Measurements from ENCODE around the gene INVS.
A peak's percentile ranks its signal among the peaks of the same experiment; 100 is the strongest.
"Not testable (repeated sequence)": the region's sequence is repeated elsewhere in the genome, so short reads cannot be mapped to it uniquely, and the experiment has no call there.

Gene INVS

DNA sequence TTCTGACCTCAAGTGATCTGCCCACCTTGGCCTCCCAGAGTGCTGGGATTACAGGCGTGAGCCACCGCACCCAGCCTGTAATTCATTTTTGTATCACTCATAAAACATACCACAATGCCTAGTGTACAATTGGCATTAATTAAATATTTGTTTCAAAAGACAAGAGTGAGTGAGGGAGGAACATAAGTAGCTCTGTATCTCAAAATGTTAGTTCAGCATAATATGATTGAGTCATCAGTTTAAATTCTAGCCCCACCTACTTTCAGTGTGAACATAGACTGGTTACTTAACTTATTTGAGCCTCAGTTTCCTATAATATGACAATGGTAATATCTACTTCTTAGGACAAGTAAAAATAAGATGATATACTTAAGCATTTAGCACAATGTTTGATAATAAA, 26.9 kb downstream of the INVS start:
- no peak for DNase-seq

DNA sequence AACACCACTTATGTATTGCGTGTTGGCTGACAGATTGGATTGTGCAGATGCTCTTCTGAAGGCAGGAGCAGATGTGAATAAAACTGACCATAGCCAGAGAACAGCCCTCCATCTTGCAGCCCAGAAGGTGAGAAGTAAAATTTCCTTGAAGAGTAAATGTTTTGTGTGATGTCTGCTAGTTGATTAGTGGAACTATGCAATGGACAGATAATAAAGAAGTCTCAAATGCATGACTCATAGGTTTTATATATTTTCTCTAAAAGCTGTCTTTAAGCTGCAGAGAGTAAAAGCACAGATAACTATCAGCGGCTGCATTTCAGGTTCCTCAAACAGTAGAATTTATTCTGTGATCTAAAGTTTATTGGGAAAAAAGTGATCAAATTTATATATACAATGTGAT, 27.4 kb downstream of the INVS start:
- no peak for DNase-seq

- no peak for DNase-seq
Measured at GRCh38 chr9:100129772-100130171, 30.7 kb downstream of the INVS start.

GRCh38 chr9:100131216-100131615, 32.2 kb downstream of the INVS start:
- DNase-seq: no peak

DNA sequence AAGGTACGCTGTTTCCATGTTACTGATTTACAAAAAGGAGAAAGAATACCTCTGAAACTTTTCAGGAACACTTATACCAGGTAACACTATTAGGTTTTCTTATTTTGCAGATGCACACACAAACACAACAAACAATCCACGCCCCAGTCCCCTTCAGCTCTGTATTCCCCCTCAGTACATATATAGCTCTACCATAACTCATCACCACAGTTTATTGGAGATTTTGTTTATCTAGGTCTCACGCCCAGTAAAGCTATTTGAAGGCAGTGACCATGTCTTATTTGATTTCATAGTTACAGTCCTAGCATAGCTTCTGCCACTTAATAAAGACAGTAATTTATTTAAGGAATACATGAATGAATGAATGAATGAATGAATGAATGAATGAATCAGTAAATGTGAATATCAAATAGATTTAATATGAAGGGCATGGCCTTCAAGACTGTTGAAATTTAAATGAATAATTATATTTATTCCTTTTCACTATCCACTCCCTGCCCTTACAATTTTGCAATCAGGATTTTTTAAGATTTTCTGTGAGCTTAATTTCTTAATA, 32.9 kb downstream of the INVS start:
- DNase-seq: no peak

GRCh38 chr9:100134731-100135130, 35.7 kb downstream of the INVS start:
- DNase-seq: no peak

- not testable (repeated sequence) for DNase-seq
Measured at GRCh38 chr9:100136799-100137198, 37.8 kb downstream of the INVS start.

DNA sequence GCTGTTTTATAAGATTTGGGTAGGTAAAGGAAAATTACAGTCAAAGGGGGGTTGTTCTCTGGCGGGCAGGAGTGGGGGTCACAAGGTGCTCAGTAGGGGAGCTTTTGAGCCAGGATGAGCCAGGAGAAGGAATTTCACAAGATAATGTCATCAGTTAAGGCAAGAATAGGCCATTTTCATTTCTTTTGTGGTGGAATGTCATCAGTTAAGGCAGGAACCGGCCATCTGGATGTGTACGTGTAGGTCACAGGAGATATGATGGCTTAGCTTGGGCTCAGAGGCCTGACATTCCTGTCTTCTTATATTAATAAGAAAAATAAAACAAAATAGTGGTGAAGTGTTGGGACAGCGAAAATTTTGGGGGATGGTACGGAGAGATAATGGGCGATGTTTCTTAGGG, 41.3 kb downstream of the INVS start:
- DNase-seq: not testable (repeated sequence)

DNA sequence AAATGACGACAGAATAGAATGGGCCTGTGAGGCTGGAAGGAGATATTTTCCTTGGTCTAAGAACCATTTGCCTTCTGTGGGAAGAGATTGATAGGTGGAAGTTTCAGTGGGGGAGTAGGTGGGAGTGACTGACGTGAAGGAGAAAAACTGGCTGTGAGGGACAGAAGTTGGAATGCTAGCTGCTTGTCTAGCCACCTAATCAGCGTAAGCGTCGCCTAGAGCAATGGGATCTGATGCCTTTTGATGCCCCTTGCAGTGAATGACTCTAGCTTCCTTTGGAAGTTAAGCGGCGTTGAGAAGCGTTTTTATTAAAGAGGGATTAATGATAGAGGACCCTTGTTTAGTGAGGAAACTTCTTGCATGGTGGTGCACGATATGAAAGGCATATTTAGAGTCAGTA, 42.8 kb downstream of the INVS start:
- DNase-seq: not testable (repeated sequence)

- not testable (repeated sequence) for DNase-seq
Measured at GRCh38 chr9:100145167-100145934, 46.3 kb downstream of the INVS start.

GRCh38 chr9:100145976-100146375, 46.9 kb downstream of the INVS start:
- DNase-seq: not testable (repeated sequence)

DNA sequence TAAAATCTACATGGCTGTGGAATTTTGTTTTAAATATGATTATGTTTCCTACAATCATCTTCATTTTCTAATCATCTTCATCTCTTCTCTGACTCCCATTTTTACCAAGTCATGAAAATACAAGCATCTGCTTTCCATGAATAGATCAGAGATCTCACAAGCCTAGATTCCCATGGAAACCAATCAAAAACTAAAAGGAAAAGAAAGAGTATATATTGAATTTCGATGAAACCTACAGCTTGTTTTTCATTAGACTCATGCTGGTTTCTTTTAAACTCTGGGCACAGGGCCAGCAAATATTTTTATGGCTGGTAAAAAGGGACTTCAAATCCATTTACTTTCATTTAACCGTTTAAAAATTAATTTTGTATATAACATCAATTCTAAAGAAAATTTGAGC, 51.2 kb downstream of the INVS start:
- DNase-seq: no peak

DNA sequence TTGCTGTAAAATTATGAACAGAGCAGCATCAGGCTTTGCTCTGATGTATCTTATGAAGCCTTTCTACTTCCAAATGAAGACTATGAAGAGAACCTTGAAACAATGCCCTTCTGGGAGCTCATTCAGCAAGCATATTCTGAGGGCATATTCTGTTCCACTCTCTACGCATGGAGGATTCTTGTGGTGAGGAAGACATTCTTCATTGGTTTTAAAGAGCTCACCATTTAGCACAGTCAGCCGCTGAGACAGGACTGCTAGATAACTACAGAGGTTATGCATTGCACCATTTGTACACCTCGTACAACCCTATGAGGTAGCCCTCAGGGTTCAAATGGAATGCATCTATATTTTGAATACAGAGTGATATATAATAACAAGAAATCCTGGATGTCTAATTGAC, 61.0 kb downstream of the INVS start:
- no peak for DNase-seq

- DNase-seq: no peak
Measured at GRCh38 chr9:100167176-100167575, 68.1 kb downstream of the INVS start.

GRCh38 chr9:100167915-100168654, 69.0 kb downstream of the INVS start:
- no peak for DNase-seq

DNA sequence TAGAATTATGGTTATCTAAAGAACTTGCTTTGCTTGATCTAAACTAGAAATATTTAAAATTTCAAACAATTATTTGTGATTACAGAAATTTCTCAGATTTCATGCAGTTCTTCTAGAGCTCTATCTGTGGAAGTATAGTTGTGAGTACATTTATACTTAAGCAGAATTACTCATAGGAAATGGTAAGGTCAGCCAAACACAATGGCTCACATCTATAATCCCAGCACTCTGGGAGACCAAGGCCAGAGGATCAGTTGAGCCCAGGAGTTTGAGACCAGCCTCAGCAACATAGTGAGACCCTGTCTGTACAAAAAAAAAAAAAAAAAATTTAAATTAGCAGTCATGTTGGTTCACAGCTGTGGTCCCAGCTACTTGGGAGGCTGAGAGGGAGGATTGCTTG, 71.0 kb downstream of the INVS start:
- DNase-seq: no peak

GRCh38 chr9:100170556-100170955, 71.5 kb downstream of the INVS start:
- DNase-seq: no peak

- DNase-seq: no peak
Measured at GRCh38 chr9:100186356-100186755, 87.3 kb downstream of the INVS start.

DNA sequence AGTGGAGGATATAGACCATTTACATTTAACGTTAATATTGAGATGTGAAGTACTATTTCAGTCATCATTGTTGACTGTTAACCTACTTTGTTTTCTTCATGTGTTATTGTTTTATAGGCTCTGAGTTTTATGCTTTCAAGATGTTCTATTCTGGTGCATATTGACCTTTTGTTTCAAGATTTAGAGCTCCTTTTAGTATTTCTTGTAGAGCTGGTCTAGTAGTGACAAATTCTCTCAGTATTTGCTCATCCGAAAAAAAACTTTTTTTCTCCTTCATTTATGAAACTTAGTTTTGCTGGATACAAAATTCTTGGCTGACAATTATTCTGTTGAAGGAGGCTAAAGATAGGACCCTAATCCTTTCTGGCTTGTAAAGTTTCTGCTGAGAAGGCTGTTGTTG, 91.3 kb downstream of the INVS start:
- DNase-seq: no peak

GRCh38 chr9:100191264-100191663, 92.2 kb downstream of the INVS start:
- DNase-seq: no peak

DNA sequence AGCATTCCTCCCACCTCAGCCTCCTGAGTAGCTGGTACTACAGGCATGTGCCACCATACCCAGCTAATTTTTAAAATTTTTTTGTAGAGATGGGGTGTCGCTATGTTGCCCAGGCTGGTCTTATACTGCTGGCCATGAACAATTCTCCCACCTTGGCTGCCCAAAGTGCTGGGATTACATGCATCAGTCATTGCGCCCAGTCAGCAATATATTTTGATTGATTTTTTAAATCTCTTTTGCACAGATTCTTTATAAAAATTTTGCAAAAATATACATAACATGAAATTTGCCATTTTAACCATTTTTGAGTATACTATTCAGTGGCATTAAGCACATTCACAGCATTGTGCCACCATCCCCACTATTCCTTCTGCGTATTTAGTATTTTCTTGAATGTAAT, 94.0 kb downstream of the INVS start:
- no peak for DNase-seq

GRCh38 chr9:100196215-100196614, 97.2 kb downstream of the INVS start:
- DNase-seq: peak; percentile 1

- no peak for DNase-seq
Measured at GRCh38 chr9:100196828-100197227, 97.8 kb downstream of the INVS start.

GRCh38 chr9:100197553-100197952, 98.5 kb downstream of the INVS start:
- no peak for DNase-seq
